ENCODE data around the gene EXPH5. TPM values are rescaled to one million over a fixed set of nuclear protein-coding genes. Genes with fewer than 3 reads are reported as not detected.
A peak's percentile ranks its signal among the peaks of the same experiment; 100 is the strongest.

The EXPH5 gene
- total RNA-seq, 1 experiment from 2014 or later = 18.3 TPM

DNA sequence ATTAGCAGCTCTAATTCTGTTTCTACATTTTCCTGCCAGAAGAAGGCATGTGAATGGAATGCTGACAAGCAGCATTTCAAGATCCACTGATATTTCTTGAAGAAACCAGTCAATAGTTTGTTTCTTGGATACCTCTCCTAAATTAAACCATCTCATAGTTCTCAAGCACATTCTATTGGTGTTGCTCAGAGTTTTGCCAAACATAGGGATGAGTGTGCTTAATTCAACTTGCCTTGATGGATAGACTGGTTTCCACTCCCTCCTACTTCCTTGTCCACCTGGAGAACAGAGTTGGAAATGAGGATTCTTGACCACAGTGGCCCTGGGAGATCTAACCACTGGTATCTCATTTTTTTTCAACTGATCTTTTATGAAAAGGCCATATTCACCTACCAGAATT is 41.5 kb upstream of the EXPH5 start:
- no peaks in the 10 kb centered on the region for H3K27me3 ChIP-seq (ENCODE audit: insufficient read depth, low read length)
- no peak overlapping the region for H3K27ac ChIP-seq (ENCODE audit: low read depth, low read length)
- H4K20me1 ChIP-seq (ENCODE audit: insufficient read depth) = no peaks in the 10 kb centered on the region
- no peak for DNase-seq (ENCODE audit: low read depth, low spot score)
- ChIA-PET RAD21 (ENCODE audit: low non-redundant PET in 1 of 2, low total read pairs in 2 of 2, uncharacterized antibody in 2 of 2, unreplicated experiment in 2 of 2) (no interaction called here), POLR2A (no interaction called here), CTCF (no interaction called here)
- no peak for TF ChIP-seq JUND (IDR thresholded peaks at IDR 0.05)
- TF ChIP-seq POLR2A (IDR thresholded peaks at IDR 0.05; ENCODE audit: borderline replicate concordance, extremely low read depth, insufficient read depth, insufficient read length) = no peak
- TF ChIP-seq SP1 (IDR thresholded peaks at IDR 0.05; ENCODE audit: low read depth) = no peak
- TF ChIP-seq ELF1 (IDR thresholded peaks at IDR 0.05; ENCODE audit: borderline replicate concordance, low read depth) = no peak
- no peak for TF ChIP-seq EZH2 (IDR thresholded peaks at IDR 0.05)
- no peak for TF ChIP-seq SRF (IDR thresholded peaks at IDR 0.05; ENCODE audit: low read depth)
- TF ChIP-seq FOSL1 (IDR thresholded peaks at IDR 0.05; ENCODE audit: low read depth) = no peak
- TF ChIP-seq POLR2AphosphoS5 (IDR thresholded peaks at IDR 0.05; ENCODE audit: low read depth, low read length) = no peak
- H2AFZ ChIP-seq (ENCODE audit: low read depth, low read length, poor library complexity, severe bottlenecking) = peak overlapping the region; percentile 2
- H3K9me3 ChIP-seq (ENCODE audit: control insufficient read depth in 1 of 2, insufficient read depth in 1 of 2, low read depth in 1 of 2, low read length in 2 of 2) = no peaks in the 10 kb centered on the region
- no peak overlapping the region for H3K9ac ChIP-seq (ENCODE audit: low read length)
- peaks cover 0 to 3% of the 10 kb centered on the region in 2 experiments; a peak in 1 of 4 replicates for H3K4me1 ChIP-seq (ENCODE audit: control insufficient read depth in 1 of 2, insufficient read depth in 2 of 2, low read length in 2 of 2)
- H3K4me3 ChIP-seq (replicated peaks in 1 of 2; ENCODE audit: low read depth in 1 of 2, low read length in 2 of 2) = no peak overlapping the region
- no peak for ATAC-seq
- BruUV-seq (replicated peaks) = no TSS peak
- no peaks in the 10 kb centered on the region for H3K36me3 ChIP-seq (ENCODE audit: control insufficient read depth in 1 of 2, insufficient read depth in 2 of 2, low read length in 2 of 2)
- intact Hi-C loops (cut with micrococcal nuclease) = no loop called here
- H3K9me2 ChIP-seq (ENCODE audit: insufficient read depth) = no peaks in the 10 kb centered on the region
- no peaks in the 10 kb centered on the region for H3K79me2 ChIP-seq (ENCODE audit: insufficient read depth, low read length)
- H3K4me2 ChIP-seq (ENCODE audit: low read length) = no peak overlapping the region

DNA sequence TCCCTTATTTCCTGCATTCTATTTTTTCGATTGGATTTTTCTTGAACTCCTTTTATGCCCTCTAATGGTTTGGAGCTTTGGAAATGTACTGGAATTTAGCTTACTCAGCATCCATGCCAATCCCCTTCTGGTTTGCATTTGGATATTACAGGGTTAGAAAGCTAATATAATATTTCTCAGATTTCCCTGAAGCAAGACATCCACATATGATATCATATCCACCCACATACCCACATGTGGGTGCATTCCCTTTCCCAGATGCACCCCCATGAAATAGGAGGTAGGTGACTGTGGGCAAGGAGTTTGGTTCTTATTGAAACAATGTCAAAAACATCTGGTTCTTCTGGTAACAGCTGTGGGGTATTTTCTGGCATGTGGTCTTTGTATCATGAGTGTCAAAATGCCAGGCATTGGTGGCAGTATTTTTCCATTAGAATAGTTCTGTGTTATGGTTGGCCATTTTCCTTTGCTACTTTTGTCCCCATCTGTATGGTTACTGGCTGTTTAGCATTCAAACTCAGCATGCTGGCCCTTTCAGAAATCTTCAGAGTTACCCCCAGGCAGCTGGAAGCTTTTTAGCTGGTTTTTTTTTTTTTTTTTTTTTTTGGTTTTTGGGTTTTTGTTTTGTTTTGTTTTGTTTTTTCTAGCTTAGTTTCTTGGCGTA is 38.6 kb upstream of the EXPH5 start:
- H2AFZ ChIP-seq (ENCODE audit: low read depth, low read length, poor library complexity, severe bottlenecking) = no peak overlapping the region
- intact Hi-C loops (cut with micrococcal nuclease) = no loop called here
- H4K20me1 ChIP-seq (ENCODE audit: insufficient read depth) = no peaks in the 10 kb centered on the region
- BruUV-seq (replicated peaks) = no TSS peak
- ChIA-PET CTCF (no interaction called here), RAD21 (ENCODE audit: low non-redundant PET in 1 of 2, low total read pairs in 2 of 2, uncharacterized antibody in 2 of 2, unreplicated experiment in 2 of 2) (no interaction called here), POLR2A (interaction anchor here (0.6 kb wide), 1 partner anchor 18 kb away, joined by 3 read pairs; no protein-coding TSS in a partner anchor)
- peaks cover 0 to 3% of the 10 kb centered on the region in 2 experiments; a peak in 1 of 4 replicates for H3K4me1 ChIP-seq (ENCODE audit: control insufficient read depth in 1 of 2, insufficient read depth in 2 of 2, low read length in 2 of 2)
- TF ChIP-seq RAD21 (IDR thresholded peaks at IDR 0.05; ENCODE audit: low read depth) (peak; percentile 28; the same call in 1 of the 2 replicates), YY1 (IDR thresholded peaks at IDR 0.05; ENCODE audit: extremely low read depth, insufficient replicate concordance, low read depth, low read length) (no peak)
- TF ChIP-seq, protein P1, sequence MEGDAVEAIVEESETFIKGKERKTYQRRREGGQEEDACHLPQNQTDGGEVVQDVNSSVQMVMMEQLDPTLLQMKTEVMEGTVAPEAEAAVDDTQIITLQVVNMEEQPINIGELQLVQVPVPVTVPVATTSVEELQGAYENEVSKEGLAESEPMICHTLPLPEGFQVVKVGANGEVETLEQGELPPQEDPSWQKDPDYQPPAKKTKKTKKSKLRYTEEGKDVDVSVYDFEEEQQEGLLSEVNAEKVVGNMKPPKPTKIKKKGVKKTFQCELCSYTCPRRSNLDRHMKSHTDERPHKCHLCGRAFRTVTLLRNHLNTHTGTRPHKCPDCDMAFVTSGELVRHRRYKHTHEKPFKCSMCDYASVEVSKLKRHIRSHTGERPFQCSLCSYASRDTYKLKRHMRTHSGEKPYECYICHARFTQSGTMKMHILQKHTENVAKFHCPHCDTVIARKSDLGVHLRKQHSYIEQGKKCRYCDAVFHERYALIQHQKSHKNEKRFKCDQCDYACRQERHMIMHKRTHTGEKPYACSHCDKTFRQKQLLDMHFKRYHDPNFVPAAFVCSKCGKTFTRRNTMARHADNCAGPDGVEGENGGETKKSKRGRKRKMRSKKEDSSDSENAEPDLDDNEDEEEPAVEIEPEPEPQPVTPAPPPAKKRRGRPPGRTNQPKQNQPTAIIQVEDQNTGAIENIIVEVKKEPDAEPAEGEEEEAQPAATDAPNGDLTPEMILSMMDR (IDR thresholded peaks at IDR 0.05 in 2 of 3, conservative IDR thresholded peaks at IDR 0.05 in 1 of 3; ENCODE audit: borderline replicate concordance in 1 of 3, insufficient read depth in 1 of 3, low read depth in 2 of 3, low read length in 2 of 3) = no peak
- TF ChIP-seq, protein P2, sequence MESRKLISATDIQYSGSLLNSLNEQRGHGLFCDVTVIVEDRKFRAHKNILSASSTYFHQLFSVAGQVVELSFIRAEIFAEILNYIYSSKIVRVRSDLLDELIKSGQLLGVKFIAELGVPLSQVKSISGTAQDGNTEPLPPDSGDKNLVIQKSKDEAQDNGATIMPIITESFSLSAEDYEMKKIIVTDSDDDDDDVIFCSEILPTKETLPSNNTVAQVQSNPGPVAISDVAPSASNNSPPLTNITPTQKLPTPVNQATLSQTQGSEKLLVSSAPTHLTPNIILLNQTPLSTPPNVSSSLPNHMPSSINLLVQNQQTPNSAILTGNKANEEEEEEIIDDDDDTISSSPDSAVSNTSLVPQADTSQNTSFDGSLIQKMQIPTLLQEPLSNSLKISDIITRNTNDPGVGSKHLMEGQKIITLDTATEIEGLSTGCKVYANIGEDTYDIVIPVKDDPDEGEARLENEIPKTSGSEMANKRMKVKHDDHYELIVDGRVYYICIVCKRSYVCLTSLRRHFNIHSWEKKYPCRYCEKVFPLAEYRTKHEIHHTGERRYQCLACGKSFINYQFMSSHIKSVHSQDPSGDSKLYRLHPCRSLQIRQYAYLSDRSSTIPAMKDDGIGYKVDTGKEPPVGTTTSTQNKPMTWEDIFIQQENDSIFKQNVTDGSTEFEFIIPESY (IDR thresholded peaks at IDR 0.05; ENCODE audit: extremely low read depth, insufficient replicate concordance, low read length) = no peak
- H3K9me2 ChIP-seq (ENCODE audit: insufficient read depth) = no peaks in the 10 kb centered on the region
- H3K27me3 ChIP-seq (ENCODE audit: insufficient read depth, low read length) = no peaks in the 10 kb centered on the region
- no peaks in the 10 kb centered on the region for H3K36me3 ChIP-seq (ENCODE audit: control insufficient read depth in 1 of 2, insufficient read depth in 2 of 2, low read length in 2 of 2)
- H3K79me2 ChIP-seq (ENCODE audit: insufficient read depth, low read length) = no peaks in the 10 kb centered on the region
- no peak for DNase-seq (ENCODE audit: low read depth, low spot score)
- H3K27ac ChIP-seq (ENCODE audit: low read depth, low read length) = no peak overlapping the region
- no peak overlapping the region for H3K9ac ChIP-seq (ENCODE audit: low read length)
- H3K4me3 ChIP-seq (replicated peaks in 1 of 2; ENCODE audit: low read depth in 1 of 2, low read length in 2 of 2) = no peak overlapping the region
- H3K4me2 ChIP-seq (ENCODE audit: low read length) = no peak overlapping the region
- peaks cover 3 to 18% of the 10 kb centered on the region in 2 experiments; a peak in 2 of 4 replicates for H3K9me3 ChIP-seq (ENCODE audit: control insufficient read depth in 1 of 2, insufficient read depth in 1 of 2, low read depth in 1 of 2, low read length in 2 of 2)
- ATAC-seq = no peak

Data from HCT116 (cell line).